ENCODE data around the gene COLEC12. TPM values are rescaled to one million over a fixed set of nuclear protein-coding genes. Genes with fewer than 3 reads are reported as not detected.

Gene COLEC12
- total RNA-seq, 1 donor from 2014 or later: 16.7 TPM

GRCh38 chr18:366466-367061 is 133.9 kb downstream of the COLEC12 start:
- FAIRE-seq (no peak), DNase-seq (ENCODE audit: low spot score in 2 of 2) (no peak)

- no peak for DNase-seq (ENCODE audit: low spot score in 2 of 2)
- FAIRE-seq: no peak
These were observed 134.8 kb downstream of the COLEC12 start for GRCh38 chr18:365651-366050.

GRCh38 chr18:364256-364826 is 136.2 kb downstream of the COLEC12 start:
- FAIRE-seq (no peak), DNase-seq (ENCODE audit: low spot score in 2 of 2) (no peak)

- DNase-seq (ENCODE audit: low spot score in 2 of 2) (no peak), FAIRE-seq (no peak)
These were observed 137.0 kb downstream of the COLEC12 start for GRCh38 chr18:363301-364085.

GRCh38 chr18:362311-363290 is 137.9 kb downstream of the COLEC12 start:
- FAIRE-seq (no peak), DNase-seq (ENCODE audit: low spot score in 2 of 2) (no peak)

GRCh38 chr18:361941-362310 is 138.6 kb downstream of the COLEC12 start:
- FAIRE-seq (no peak), DNase-seq (ENCODE audit: low spot score in 2 of 2) (no peak)

- FAIRE-seq (no peak), DNase-seq (ENCODE audit: low spot score in 2 of 2) (no peak)
These were observed 139.3 kb downstream of the COLEC12 start for GRCh38 chr18:361100-361732.

GRCh38 chr18:360676-361075 is 139.8 kb downstream of the COLEC12 start:
- FAIRE-seq (no peak), DNase-seq (ENCODE audit: low spot score in 2 of 2) (no peak)

GRCh38 chr18:356778-357177 is 143.7 kb downstream of the COLEC12 start:
- DNase-seq (ENCODE audit: low spot score in 2 of 2): no peak
- FAIRE-seq: no peak

- DNase-seq (ENCODE audit: low spot score in 2 of 2) (no peak), FAIRE-seq (no peak)
These were observed 144.8 kb downstream of the COLEC12 start for GRCh38 chr18:355678-356077.

- FAIRE-seq (no peak), DNase-seq (ENCODE audit: low spot score in 2 of 2) (no peak)
These were observed 146.0 kb downstream of the COLEC12 start for GRCh38 chr18:354471-354870.

GRCh38 chr18:354003-354402 is 146.5 kb downstream of the COLEC12 start:
- FAIRE-seq (no peak), DNase-seq (ENCODE audit: low spot score in 2 of 2) (no peak)

- no peak for FAIRE-seq
- no peak for DNase-seq (ENCODE audit: low spot score in 2 of 2)
These were observed 148.1 kb downstream of the COLEC12 start for GRCh38 chr18:352438-352837.

GRCh38 chr18:350953-351572 is 149.4 kb downstream of the COLEC12 start:
- no peak for DNase-seq (ENCODE audit: low spot score in 2 of 2)
- no peak for FAIRE-seq

GRCh38 chr18:346600-346999 is 153.9 kb downstream of the COLEC12 start:
- no peak for DNase-seq (ENCODE audit: low spot score in 2 of 2)
- FAIRE-seq: no peak

GRCh38 chr18:341102-341501 is 159.4 kb downstream of the COLEC12 start:
- FAIRE-seq (no peak), DNase-seq (ENCODE audit: low spot score in 2 of 2) (no peak)

GRCh38 chr18:340044-340443 is 160.5 kb downstream of the COLEC12 start:
- DNase-seq (ENCODE audit: low spot score in 2 of 2) (no peak), FAIRE-seq (no peak)

GRCh38 chr18:339200-339599 is 161.3 kb downstream of the COLEC12 start:
- DNase-seq (ENCODE audit: low spot score in 2 of 2) (no peak), FAIRE-seq (no peak)

GRCh38 chr18:336713-337112 is 163.8 kb downstream of the COLEC12 start:
- FAIRE-seq (no peak), DNase-seq (ENCODE audit: low spot score in 2 of 2) (no peak)

- DNase-seq (ENCODE audit: low spot score in 2 of 2) (no peak), FAIRE-seq (no peak)
These were observed 164.8 kb downstream of the COLEC12 start for GRCh38 chr18:335733-336132.
